HepG2 (cell line): ENCODE results near the gene CDC42SE1. TPM values are rescaled to one million over a fixed set of nuclear protein-coding genes. Genes with fewer than 3 reads are reported as not detected.
A peak's percentile ranks its signal among the peaks of the same experiment; 100 is the strongest.

Experiments used
- DNMT1 ChIP-seq: sonication (generic); formaldehyde crosslinking; IDR thresholded peaks from 2 replicates; pipeline ENCODE4 v1.5.1; 2020; ENCODE audit warnings: mild to moderate bottlenecking, missing genetic modification reagents
- DPF2 ChIP-seq: sonication (generic); formaldehyde crosslinking; IDR thresholded peaks from 2 replicates; pipeline ENCODE4 v1.4.0; 2020; ENCODE audit warnings: mild to moderate bottlenecking, low read depth, missing genetic modification reagents, borderline replicate concordance
- HMG20A ChIP-seq: IDR thresholded peaks from 2 replicates; pipeline ENCODE4 v1.6.1; 2016; ENCODE audit warnings: borderline replicate concordance
- KDM6A ChIP-seq: IDR thresholded peaks from 2 replicates; pipeline ENCODE4 v1.6.1; 2016; ENCODE audit warnings: low read depth
- MAF1 ChIP-seq: sonication (generic); formaldehyde crosslinking; IDR thresholded peaks from 2 replicates; pipeline ENCODE4 v1.5.0; 2020; ENCODE audit warnings: missing genetic modification reagents, borderline replicate concordance
- NAIF1 ChIP-seq: sonication (generic); formaldehyde crosslinking; IDR thresholded peaks from 2 replicates; pipeline ENCODE4 v1.5.0; 2020; ENCODE audit warnings: mild to moderate bottlenecking, missing genetic modification reagents, borderline replicate concordance
- NR1H2 ChIP-seq: sonication (generic); formaldehyde crosslinking; IDR thresholded peaks from 2 replicates; pipeline ENCODE4 v1.8.1; 2022; ENCODE audit warnings: low read depth, missing genetic modification reagents, borderline replicate concordance
- RFX5 ChIP-seq: IDR thresholded peaks from 2 replicates; pipeline ENCODE4 v1.6.1; 2011; ENCODE audit warnings: low read depth, low read length, improper control_type of control experiment
- SALL2 ChIP-seq: sonication (generic); formaldehyde crosslinking; IDR thresholded peaks from 2 replicates; pipeline ENCODE4 v1.8.1; 2023; ENCODE audit warnings: mild to moderate bottlenecking, missing genetic modification reagents, inconsistent platforms
- SIX4 ChIP-seq: sonication (generic); formaldehyde crosslinking; IDR thresholded peaks from 2 replicates; pipeline ENCODE4 v1.4.0; 2020; ENCODE audit warnings: missing genetic modification reagents
- STAT5B ChIP-seq: sonication (generic); formaldehyde crosslinking; IDR thresholded peaks from 2 replicates; pipeline ENCODE4 v1.4.0; 2020; ENCODE audit warnings: missing genetic modification reagents
- TBX3 ChIP-seq: fragments of 450-650 bp; IDR thresholded peaks from 2 replicates; pipeline ENCODE4 v1.6.1; 2017; ENCODE audit warnings: antibody characterized with exemption, mild to moderate bottlenecking, inconsistent platforms, borderline replicate concordance
- ZFP37 ChIP-seq: sonication (generic); formaldehyde crosslinking; IDR thresholded peaks from 2 replicates; pipeline ENCODE4 v1.4.0; 2020; ENCODE audit warnings: missing genetic modification reagents, borderline replicate concordance
- ZFP62 ChIP-seq: sonication (generic); formaldehyde crosslinking; IDR thresholded peaks from 2 replicates; pipeline ENCODE4 v1.4.0; 2020; ENCODE audit warnings: missing genetic modification reagents
- ZNF761 ChIP-seq: sonication (generic); formaldehyde crosslinking; conservative IDR thresholded peaks from 2 replicates; pipeline ENCODE4 v1.4.0; 2020; ENCODE audit warnings: mild to moderate bottlenecking, missing genetic modification reagents
- ZNF775 ChIP-seq: sonication (generic); formaldehyde crosslinking; IDR thresholded peaks from 2 replicates; pipeline ENCODE4 v1.4.0; 2020; ENCODE audit warnings: missing genetic modification reagents, mild to moderate bottlenecking, moderate library complexity, borderline replicate concordance
- polyA plus RNA-seq, 8 experiments: library from polyadenylated mRNA; depleted of rRNA in 3 of 8; stranded (reverse) in 7 of 8; unstranded in 1 of 8; fragments of >200 nt; fragmentation: Illumina TruSeq in 4 of 8; extraction: Trizol in 4 of 8; gene quantifications; 2 replicates each; pipeline versions ENCODE4 v1.2.1 to v1.2.3, GENCODE V29; 2011 to 2016; ENCODE audit warnings: low read depth in 4 of 8, missing spikeins in 1 of 8, mixed read lengths in 1 of 8; ENCODE audit not compliant: insufficient read depth in 1 of 8
- total RNA-seq, 5 experiments: library from RNA; depleted of rRNA; stranded (reverse); fragments of >200 nt; fragmentation: Illumina TruSeq; extraction: Trizol; gene quantifications; 2 replicates each; pipeline ENCODE4 v1.2.3, GENCODE V29; 2016; ENCODE audit warnings: low read depth in 1 of 5
- TF ChIP-seq, protein P1 (sequence below): sonication (generic); formaldehyde crosslinking; conservative IDR thresholded peaks from 2 replicates; pipeline ENCODE4 v1.8.0; 2022; ENCODE audit warnings: low read depth, missing genetic modification reagents
- TF ChIP-seq, protein P2 (sequence below): sonication (generic); formaldehyde crosslinking; IDR thresholded peaks from 2 replicates; pipeline ENCODE4 v1.4.0; 2020; ENCODE audit warnings: missing genetic modification reagents
- TF ChIP-seq, protein P3 (sequence below): IDR thresholded peaks from 2 replicates; pipeline ENCODE4 v1.6.1; 2016; ENCODE audit warnings: missing compliant biosample characterization, missing genetic modification reagents, borderline replicate concordance

CDC42SE1 gene
- total and polyA plus RNA-seq, 2 of the 13 experiments (the other 11 are each of a cell fraction or from before 2014, with no cell fraction given), result 17.6 to 17.9 TPM

DNA sequence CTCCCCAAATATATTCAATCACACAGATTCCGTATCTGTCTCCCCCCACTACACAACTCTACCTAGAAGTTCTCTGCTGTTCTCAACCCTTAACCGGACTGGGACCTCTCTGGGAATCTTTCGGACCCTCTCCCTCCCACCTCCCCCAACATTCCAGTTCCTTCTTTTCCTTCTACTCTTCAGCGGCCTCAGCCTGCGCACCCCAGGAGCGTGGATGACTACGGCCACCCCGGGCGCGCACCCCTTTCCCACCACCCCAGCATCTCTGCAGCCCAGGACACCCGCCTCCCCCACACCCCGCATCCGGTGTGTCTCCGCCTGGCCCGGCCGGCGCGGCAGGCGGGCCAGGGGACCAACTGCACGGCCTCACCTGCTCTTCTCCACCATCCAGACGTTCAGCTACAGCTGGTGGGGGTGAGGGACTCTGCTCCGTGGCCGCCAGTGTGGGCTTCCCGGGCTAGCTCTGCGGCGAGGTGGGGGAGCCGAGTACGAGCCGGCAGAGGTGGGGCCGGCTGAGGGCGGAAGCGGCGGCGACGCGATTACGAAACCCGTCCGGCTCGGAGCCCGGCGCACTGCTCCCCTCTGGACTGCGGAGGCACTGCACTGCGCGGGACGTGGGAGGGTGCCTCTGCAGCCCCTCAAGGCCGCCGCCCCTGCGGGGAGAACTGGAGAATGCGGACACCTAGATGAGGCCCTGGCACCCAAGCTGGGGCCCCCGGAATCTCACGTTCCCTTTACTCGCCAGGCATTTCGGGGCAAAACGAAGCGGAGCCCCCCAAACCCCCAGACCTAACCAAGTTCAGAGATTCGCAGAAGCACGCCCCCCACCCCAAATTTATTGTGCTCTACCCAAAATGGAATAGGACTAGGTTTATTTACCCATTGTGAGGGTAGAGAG, at the start of gene CDC42SE1 (continued):
- TF ChIP-seq, protein P1, sequence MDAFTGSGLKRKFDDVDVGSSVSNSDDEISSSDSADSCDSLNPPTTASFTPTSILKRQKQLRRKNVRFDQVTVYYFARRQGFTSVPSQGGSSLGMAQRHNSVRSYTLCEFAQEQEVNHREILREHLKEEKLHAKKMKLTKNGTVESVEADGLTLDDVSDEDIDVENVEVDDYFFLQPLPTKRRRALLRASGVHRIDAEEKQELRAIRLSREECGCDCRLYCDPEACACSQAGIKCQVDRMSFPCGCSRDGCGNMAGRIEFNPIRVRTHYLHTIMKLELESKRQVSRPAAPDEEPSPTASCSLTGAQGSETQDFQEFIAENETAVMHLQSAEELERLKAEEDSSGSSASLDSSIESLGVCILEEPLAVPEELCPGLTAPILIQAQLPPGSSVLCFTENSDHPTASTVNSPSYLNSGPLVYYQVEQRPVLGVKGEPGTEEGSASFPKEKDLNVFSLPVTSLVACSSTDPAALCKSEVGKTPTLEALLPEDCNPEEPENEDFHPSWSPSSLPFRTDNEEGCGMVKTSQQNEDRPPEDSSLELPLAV (CRISPR knock-in tag), result no peak
- TF ChIP-seq, protein P2, sequence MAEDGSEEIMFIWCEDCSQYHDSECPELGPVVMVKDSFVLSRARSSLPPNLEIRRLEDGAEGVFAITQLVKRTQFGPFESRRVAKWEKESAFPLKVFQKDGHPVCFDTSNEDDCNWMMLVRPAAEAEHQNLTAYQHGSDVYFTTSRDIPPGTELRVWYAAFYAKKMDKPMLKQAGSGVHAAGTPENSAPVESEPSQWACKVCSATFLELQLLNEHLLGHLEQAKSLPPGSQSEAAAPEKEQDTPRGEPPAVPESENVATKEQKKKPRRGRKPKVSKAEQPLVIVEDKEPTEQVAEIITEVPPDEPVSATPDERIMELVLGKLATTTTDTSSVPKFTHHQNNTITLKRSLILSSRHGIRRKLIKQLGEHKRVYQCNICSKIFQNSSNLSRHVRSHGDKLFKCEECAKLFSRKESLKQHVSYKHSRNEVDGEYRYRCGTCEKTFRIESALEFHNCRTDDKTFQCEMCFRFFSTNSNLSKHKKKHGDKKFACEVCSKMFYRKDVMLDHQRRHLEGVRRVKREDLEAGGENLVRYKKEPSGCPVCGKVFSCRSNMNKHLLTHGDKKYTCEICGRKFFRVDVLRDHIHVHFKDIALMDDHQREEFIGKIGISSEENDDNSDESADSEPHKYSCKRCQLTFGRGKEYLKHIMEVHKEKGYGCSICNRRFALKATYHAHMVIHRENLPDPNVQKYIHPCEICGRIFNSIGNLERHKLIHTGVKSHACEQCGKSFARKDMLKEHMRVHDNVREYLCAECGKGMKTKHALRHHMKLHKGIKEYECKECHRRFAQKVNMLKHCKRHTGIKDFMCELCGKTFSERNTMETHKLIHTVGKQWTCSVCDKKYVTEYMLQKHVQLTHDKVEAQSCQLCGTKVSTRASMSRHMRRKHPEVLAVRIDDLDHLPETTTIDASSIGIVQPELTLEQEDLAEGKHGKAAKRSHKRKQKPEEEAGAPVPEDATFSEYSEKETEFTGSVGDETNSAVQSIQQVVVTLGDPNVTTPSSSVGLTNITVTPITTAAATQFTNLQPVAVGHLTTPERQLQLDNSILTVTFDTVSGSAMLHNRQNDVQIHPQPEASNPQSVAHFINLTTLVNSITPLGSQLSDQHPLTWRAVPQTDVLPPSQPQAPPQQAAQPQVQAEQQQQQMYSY (CRISPR knock-in tag), result no peak; the same call in 1 of the 2 replicates
- TF ChIP-seq NAIF1 (CRISPR knock-in tag) (no peak), KDM6A (CRISPR knock-in tag) (no peak), NR1H2 (CRISPR knock-in tag) (no peak), DNMT1 (CRISPR knock-in tag) (no peak), SALL2 (CRISPR knock-in tag) (no peak), RFX5 (no peak), ZFP62 (CRISPR knock-in tag) (no peak), ZNF761 (peak; percentile 77; the same call in 1 of the 2 replicates), STAT5B (CRISPR knock-in tag) (no peak), HMG20A (CRISPR knock-in tag) (no peak), SIX4 (CRISPR knock-in tag) (no peak), DPF2 (CRISPR knock-in tag) (peak; percentile 18; the same call in 1 of the 2 replicates), ZFP37 (CRISPR knock-in tag) (0 out of 2 replicates have a peak, but pooled peaks have one; percentile 19), TBX3 (no peak), ZNF775 (CRISPR knock-in tag) (0 out of 2 replicates have a peak, but pooled peaks have one; percentile 71), MAF1 (CRISPR knock-in tag) (no peak)
- TF ChIP-seq, protein P3, sequence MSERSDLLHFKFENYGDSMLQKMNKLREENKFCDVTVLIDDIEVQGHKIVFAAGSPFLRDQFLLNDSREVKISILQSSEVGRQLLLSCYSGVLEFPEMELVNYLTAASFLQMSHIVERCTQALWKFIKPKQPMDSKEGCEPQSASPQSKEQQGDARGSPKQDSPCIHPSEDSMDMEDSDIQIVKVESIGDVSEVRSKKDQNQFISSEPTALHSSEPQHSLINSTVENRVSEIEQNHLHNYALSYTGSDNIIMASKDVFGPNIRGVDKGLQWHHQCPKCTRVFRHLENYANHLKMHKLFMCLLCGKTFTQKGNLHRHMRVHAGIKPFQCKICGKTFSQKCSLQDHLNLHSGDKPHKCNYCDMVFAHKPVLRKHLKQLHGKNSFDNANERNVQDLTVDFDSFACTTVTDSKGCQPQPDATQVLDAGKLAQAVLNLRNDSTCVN (CRISPR knock-in tag), result peak; percentile 44; the same call in 1 of the 2 replicates
